Mesenchymal stem cell (in vitro differentiated cells and primary cell): Measurements from ENCODE around the gene TRIM2.

Experiments used
- DNase-seq: peaks from one replicate; pipeline ENCODE4 v3.0.0-alpha.2; 2013
- H2AFZ ChIP-seq: one replicate; pipeline ENCODE4 v1.6.1; 2013; ENCODE audit warnings: low read depth, mild to moderate bottlenecking, control low read depth, inconsistent platforms, low read length, moderate library complexity
- H2AK5ac ChIP-seq: 2 replicates; pipeline ENCODE4 v1.6.1; 2013; ENCODE audit warnings: low read length, moderate library complexity, mild to moderate bottlenecking, inconsistent platforms; ENCODE audit not compliant: severe bottlenecking
- H2BK120ac ChIP-seq: one replicate; pipeline ENCODE4 v1.6.1; 2013; ENCODE audit warnings: low read depth, mild to moderate bottlenecking, inconsistent platforms, low read length, moderate library complexity
- H2BK12ac ChIP-seq, 2 experiments: one replicate each; pipeline ENCODE4 v1.6.1; 2013; ENCODE audit warnings: inconsistent platforms in 2 of 2, low read length in 2 of 2, mild to moderate bottlenecking in 2 of 2, moderate library complexity in 2 of 2, control low read depth in 1 of 2
- H2BK15ac ChIP-seq: one replicate; pipeline ENCODE4 v1.6.1; 2013; ENCODE audit warnings: mild to moderate bottlenecking, low read depth, inconsistent platforms; ENCODE audit not compliant: poor library complexity, severe bottlenecking
- H2BK5ac ChIP-seq: 2 replicates; pipeline ENCODE4 v1.6.1; 2013; ENCODE audit warnings: low read depth, mild to moderate bottlenecking, low read length, control low read depth, inconsistent platforms; ENCODE audit not compliant: poor library complexity, severe bottlenecking
- H3K14ac ChIP-seq, 2 experiments: one replicate each; pipeline ENCODE4 v1.6.1; 2013; ENCODE audit warnings: inconsistent platforms in 2 of 2, low read length in 2 of 2, control low read depth in 1 of 2, mild to moderate bottlenecking in 1 of 2, moderate library complexity in 1 of 2
- H3K18ac ChIP-seq, 2 experiments: one replicate each; pipeline ENCODE4 v1.6.1; 2013; ENCODE audit warnings: inconsistent platforms in 2 of 2, low read length in 2 of 2, control low read depth in 1 of 2, low read depth in 1 of 2, mild to moderate bottlenecking in 1 of 2
- H3K23ac ChIP-seq, 2 experiments: one replicate each; pipeline ENCODE4 v1.6.1; 2013; ENCODE audit warnings: inconsistent platforms in 2 of 2, low read length in 2 of 2, mild to moderate bottlenecking in 2 of 2, moderate library complexity in 2 of 2, control low read depth in 1 of 2
- H3K27ac ChIP-seq: 2 replicates; pipeline ENCODE4 v1.5.1; 2013; ENCODE audit warnings: mild to moderate bottlenecking, moderate library complexity, low read length, control low read depth, inconsistent platforms; ENCODE audit not compliant: poor library complexity, severe bottlenecking
- H3K27me3 ChIP-seq, 2 experiments: 2 replicates each; pipeline versions ENCODE4 v1.6.1 to v1.7.0; 2013; ENCODE audit warnings: low read length in 2 of 2, mild to moderate bottlenecking in 2 of 2, moderate library complexity in 2 of 2, control low read depth in 1 of 2, inconsistent platforms in 1 of 2; ENCODE audit not compliant: control insufficient read depth in 1 of 2, insufficient read depth in 1 of 2
- H3K36me3 ChIP-seq, 2 experiments: 2 replicates each; pipeline versions ENCODE4 v1.6.1 to v1.7.0; 2013; ENCODE audit warnings: low read length in 2 of 2, control low read depth in 1 of 2, inconsistent platforms in 1 of 2, low read depth in 1 of 2, mild to moderate bottlenecking in 1 of 2; ENCODE audit not compliant: insufficient read depth in 2 of 2, control insufficient read depth in 1 of 2
- H3K4ac ChIP-seq, 2 experiments: one replicate each; pipeline ENCODE4 v1.6.1; 2013; ENCODE audit warnings: inconsistent platforms in 2 of 2, low read length in 2 of 2, mild to moderate bottlenecking in 2 of 2, moderate library complexity in 2 of 2, control low read depth in 1 of 2, low read depth in 1 of 2
- H3K4me1 ChIP-seq: 2 replicates; pipeline ENCODE4 v1.6.1; 2013; ENCODE audit warnings: low read depth, low read length, control low read depth; ENCODE audit not compliant: control insufficient read depth, insufficient read depth
- H3K4me2 ChIP-seq: 2 replicates; pipeline ENCODE4 v1.6.1; 2013; ENCODE audit warnings: low read length, mild to moderate bottlenecking, inconsistent platforms; ENCODE audit not compliant: poor library complexity, severe bottlenecking
- H3K4me3 ChIP-seq, 2 experiments: 2 replicates each; pipeline versions ENCODE4 v1.5.1 to v1.7.0; 2013; ENCODE audit warnings: low read length in 2 of 2, mild to moderate bottlenecking in 2 of 2, control low read depth in 1 of 2, low read depth in 1 of 2; ENCODE audit not compliant: insufficient read depth in 1 of 2
- H3K79me1 ChIP-seq: replicated peaks from 2 replicates; pipeline ENCODE4 v1.6.1; 2013; ENCODE audit warnings: mild to moderate bottlenecking, control low read depth, low read length, inconsistent platforms; ENCODE audit not compliant: poor library complexity, severe bottlenecking
- H3K9ac ChIP-seq: 2 replicates; pipeline ENCODE4 v1.7.0; 2013; ENCODE audit warnings: mild to moderate bottlenecking, low read length, moderate library complexity
- H3K9me3 ChIP-seq: 2 replicates; pipeline ENCODE4 v1.7.0; 2013; ENCODE audit warnings: mild to moderate bottlenecking, low read length; ENCODE audit not compliant: control insufficient read depth
- H4K8ac ChIP-seq: one replicate; pipeline ENCODE4 v1.6.1; 2013; ENCODE audit warnings: inconsistent platforms, mild to moderate bottlenecking, low read length, moderate library complexity
- H4K91ac ChIP-seq: one replicate; pipeline ENCODE4 v1.6.1; 2013; ENCODE audit warnings: mild to moderate bottlenecking, low read length, inconsistent platforms
- WGBS: methylation state at CpG from one replicate; pipeline ENCODE4 v1.1.7; 2013; ENCODE audit warnings: mixed read lengths; 5-methylcytosine and 5-hydroxymethylcytosine counted together

TRIM2 gene

GRCh38 chr4:153365003-153365402 lies 160.8 kb downstream of the TRIM2 start:
- Histone ChIP-seq H3K27me3 (no peaks in the 10 kb centered on the region), H3K27ac (no peak overlapping the region), H3K23ac (no peak overlapping the region), H3K4ac (no peak overlapping the region), H2AFZ (no peak overlapping the region), H3K9me3 (no peaks in the 10 kb centered on the region), H2BK5ac (no peak overlapping the region), H4K91ac (no peak overlapping the region), H2BK12ac (no peak overlapping the region), H3K4me2 (no peak overlapping the region), H3K14ac (no peak overlapping the region), H2BK15ac (no peak overlapping the region), H3K79me1 (no peaks in the 10 kb centered on the region), H3K4me1 (peaks cover 2% of the 10 kb centered on the region), H3K4me3 (no peak overlapping the region), H3K9ac (no peak overlapping the region), H2AK5ac (no peak overlapping the region), H4K8ac (no peak overlapping the region), H3K18ac (no peak overlapping the region), H3K36me3 (no peaks in the 10 kb centered on the region), H2BK120ac (no peak overlapping the region)
- WGBS, result 89% methylated on average over 2 of the region's 2 CpGs
- no peak for DNase-seq

- H2AFZ ChIP-seq, result no peak overlapping the region
- H3K79me1 ChIP-seq, result no peaks in the 10 kb centered on the region
- H4K91ac ChIP-seq, result no peak overlapping the region
- H3K36me3 ChIP-seq, result no peaks in the 10 kb centered on the region
- no peak overlapping the region for H3K9ac ChIP-seq
- no peak overlapping the region for H4K8ac ChIP-seq
- H2BK5ac ChIP-seq, result no peak overlapping the region
- H3K4ac ChIP-seq, result no peak overlapping the region
- H3K27ac ChIP-seq, result no peak overlapping the region
- no peak overlapping the region for H2AK5ac ChIP-seq
- no peak overlapping the region for H3K4me3 ChIP-seq
- no peak overlapping the region for H3K14ac ChIP-seq
- no peak overlapping the region for H3K18ac ChIP-seq
- WGBS, result no CpG with 5 or more reads among the region's 1 CpG
- H2BK120ac ChIP-seq, result no peak overlapping the region
- no peaks in the 10 kb centered on the region for H3K27me3 ChIP-seq
- no peak overlapping the region for H2BK15ac ChIP-seq
- no peak overlapping the region for H2BK12ac ChIP-seq
- H3K4me1 ChIP-seq, result peaks cover 2% of the 10 kb centered on the region
- no peak overlapping the region for H3K4me2 ChIP-seq
- H3K9me3 ChIP-seq, result no peaks in the 10 kb centered on the region
- no peak for DNase-seq
- no peak overlapping the region for H3K23ac ChIP-seq
These were observed 162.2 kb downstream of the TRIM2 start for GRCh38 chr4:153366486-153366885.

GRCh38 chr4:153367092-153367491 lies 162.8 kb downstream of the TRIM2 start:
- H3K4me1 ChIP-seq, result peaks cover 2% of the 10 kb centered on the region
- no peak overlapping the region for H3K23ac ChIP-seq
- no peak overlapping the region for H3K4me2 ChIP-seq
- no peak overlapping the region for H4K91ac ChIP-seq
- H3K9me3 ChIP-seq, result no peaks in the 10 kb centered on the region
- no peak overlapping the region for H3K4me3 ChIP-seq
- no CpG with 5 or more reads among the region's 1 CpG for WGBS
- no peak overlapping the region for H3K4ac ChIP-seq
- DNase-seq, result no peak
- no peak overlapping the region for H3K14ac ChIP-seq
- no peak overlapping the region for H3K18ac ChIP-seq
- H2BK120ac ChIP-seq, result no peak overlapping the region
- no peaks in the 10 kb centered on the region for H3K79me1 ChIP-seq
- H2BK12ac ChIP-seq, result no peak overlapping the region
- H2AK5ac ChIP-seq, result no peak overlapping the region
- no peak overlapping the region for H2AFZ ChIP-seq
- H3K9ac ChIP-seq, result no peak overlapping the region
- no peak overlapping the region for H4K8ac ChIP-seq
- H2BK15ac ChIP-seq, result no peak overlapping the region
- no peaks in the 10 kb centered on the region for H3K36me3 ChIP-seq
- no peaks in the 10 kb centered on the region for H3K27me3 ChIP-seq
- no peak overlapping the region for H3K27ac ChIP-seq
- no peak overlapping the region for H2BK5ac ChIP-seq

GRCh38 chr4:153369021-153369420 lies 164.8 kb downstream of the TRIM2 start:
- Histone ChIP-seq H3K9ac (no peak overlapping the region), H2BK120ac (no peak overlapping the region), H2AK5ac (no peak overlapping the region), H3K27me3 (no peaks in the 10 kb centered on the region), H3K18ac (no peak overlapping the region), H3K4ac (no peak overlapping the region), H2AFZ (no peak overlapping the region), H3K9me3 (peaks cover 8% of the 10 kb centered on the region), H3K4me2 (no peak overlapping the region), H2BK15ac (no peak overlapping the region), H3K14ac (no peak overlapping the region), H4K91ac (no peak overlapping the region), H3K27ac (no peak overlapping the region), H4K8ac (no peak overlapping the region), H3K23ac (no peak overlapping the region), H3K4me3 (no peak overlapping the region), H3K79me1 (no peaks in the 10 kb centered on the region), H2BK5ac (no peak overlapping the region), H2BK12ac (no peak overlapping the region), H3K4me1 (no peaks in the 10 kb centered on the region), H3K36me3 (no peaks in the 10 kb centered on the region)
- DNase-seq, result no peak
- 100% methylated on average over 1 of the region's 1 CpG for WGBS
